OCI-LY7 (cell line): ENCODE results near the gene USB1.

Source experiments
- EZH2phosphoT487 ChIP-seq: fragments of 200-600 bp; sonication (generic); IDR thresholded peaks from 2 replicates; pipeline ENCODE4 v1.6.1; 2018; ENCODE audit warnings: low read depth, borderline replicate concordance, mild to moderate bottlenecking, mixed run types, antibody characterized with exemption, low read length, moderate library complexity, mixed read lengths
- TF ChIP-seq, protein P1 (sequence below): fragments of 200-600 bp; sonication (generic); conservative IDR thresholded peaks from 2 replicates; pipeline ENCODE4 v1.5.1; 2014; ENCODE audit warnings: mild to moderate bottlenecking, antibody characterized with exemption, low read length, moderate library complexity, mixed read lengths

DNA sequence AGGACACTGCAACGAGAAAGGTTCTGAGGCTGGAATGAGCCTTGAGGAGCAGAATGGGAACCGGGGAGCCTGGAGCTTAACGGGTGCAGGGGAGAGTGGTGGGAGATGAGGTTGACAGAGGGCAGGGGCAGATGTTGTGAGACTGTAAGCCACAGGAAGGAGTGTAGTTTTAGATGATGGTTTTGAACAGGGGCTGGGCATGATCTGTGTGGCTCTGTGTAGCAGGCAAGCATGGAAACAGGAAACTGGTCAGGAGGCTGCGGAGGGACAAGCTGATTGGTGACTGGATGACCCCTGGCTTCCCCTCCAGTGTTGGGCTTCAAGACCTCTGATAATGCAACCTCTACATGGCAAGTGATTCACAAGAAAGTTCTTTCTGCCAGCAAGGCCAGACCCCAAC, 28.9 kb upstream of the USB1 start:
- TF ChIP-seq, protein P1, sequence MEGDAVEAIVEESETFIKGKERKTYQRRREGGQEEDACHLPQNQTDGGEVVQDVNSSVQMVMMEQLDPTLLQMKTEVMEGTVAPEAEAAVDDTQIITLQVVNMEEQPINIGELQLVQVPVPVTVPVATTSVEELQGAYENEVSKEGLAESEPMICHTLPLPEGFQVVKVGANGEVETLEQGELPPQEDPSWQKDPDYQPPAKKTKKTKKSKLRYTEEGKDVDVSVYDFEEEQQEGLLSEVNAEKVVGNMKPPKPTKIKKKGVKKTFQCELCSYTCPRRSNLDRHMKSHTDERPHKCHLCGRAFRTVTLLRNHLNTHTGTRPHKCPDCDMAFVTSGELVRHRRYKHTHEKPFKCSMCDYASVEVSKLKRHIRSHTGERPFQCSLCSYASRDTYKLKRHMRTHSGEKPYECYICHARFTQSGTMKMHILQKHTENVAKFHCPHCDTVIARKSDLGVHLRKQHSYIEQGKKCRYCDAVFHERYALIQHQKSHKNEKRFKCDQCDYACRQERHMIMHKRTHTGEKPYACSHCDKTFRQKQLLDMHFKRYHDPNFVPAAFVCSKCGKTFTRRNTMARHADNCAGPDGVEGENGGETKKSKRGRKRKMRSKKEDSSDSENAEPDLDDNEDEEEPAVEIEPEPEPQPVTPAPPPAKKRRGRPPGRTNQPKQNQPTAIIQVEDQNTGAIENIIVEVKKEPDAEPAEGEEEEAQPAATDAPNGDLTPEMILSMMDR = no peak
- no peak for TF ChIP-seq EZH2phosphoT487
